Mesenchymal stem cell (in vitro differentiated cells and primary cell): ENCODE data around the gene BTG4.
A peak's percentile ranks its signal among the peaks of the same experiment; 100 is the strongest.

Source experiments
- DNase-seq: peaks from one replicate; pipeline ENCODE4 v3.0.0-alpha.2; 2013
- H2AFZ ChIP-seq: one replicate; pipeline ENCODE4 v1.6.1; 2013; ENCODE audit warnings: low read depth, mild to moderate bottlenecking, control low read depth, inconsistent platforms, low read length, moderate library complexity
- H2AK5ac ChIP-seq: 2 replicates; pipeline ENCODE4 v1.6.1; 2013; ENCODE audit warnings: low read length, moderate library complexity, mild to moderate bottlenecking, inconsistent platforms; ENCODE audit not compliant: severe bottlenecking
- H2BK120ac ChIP-seq: one replicate; pipeline ENCODE4 v1.6.1; 2013; ENCODE audit warnings: low read depth, mild to moderate bottlenecking, inconsistent platforms, low read length, moderate library complexity
- H2BK12ac ChIP-seq, 2 experiments: one replicate each; pipeline ENCODE4 v1.6.1; 2013; ENCODE audit warnings: inconsistent platforms in 2 of 2, low read length in 2 of 2, mild to moderate bottlenecking in 2 of 2, moderate library complexity in 2 of 2, control low read depth in 1 of 2
- H2BK15ac ChIP-seq: one replicate; pipeline ENCODE4 v1.6.1; 2013; ENCODE audit warnings: mild to moderate bottlenecking, low read depth, inconsistent platforms; ENCODE audit not compliant: poor library complexity, severe bottlenecking
- H2BK5ac ChIP-seq: 2 replicates; pipeline ENCODE4 v1.6.1; 2013; ENCODE audit warnings: low read depth, mild to moderate bottlenecking, low read length, control low read depth, inconsistent platforms; ENCODE audit not compliant: poor library complexity, severe bottlenecking
- H3K14ac ChIP-seq, 2 experiments: one replicate each; pipeline ENCODE4 v1.6.1; 2013; ENCODE audit warnings: inconsistent platforms in 2 of 2, low read length in 2 of 2, control low read depth in 1 of 2, mild to moderate bottlenecking in 1 of 2, moderate library complexity in 1 of 2
- H3K18ac ChIP-seq, 2 experiments: one replicate each; pipeline ENCODE4 v1.6.1; 2013; ENCODE audit warnings: inconsistent platforms in 2 of 2, low read length in 2 of 2, control low read depth in 1 of 2, low read depth in 1 of 2, mild to moderate bottlenecking in 1 of 2
- H3K23ac ChIP-seq, 2 experiments: one replicate each; pipeline ENCODE4 v1.6.1; 2013; ENCODE audit warnings: inconsistent platforms in 2 of 2, low read length in 2 of 2, mild to moderate bottlenecking in 2 of 2, moderate library complexity in 2 of 2, control low read depth in 1 of 2
- H3K27ac ChIP-seq: 2 replicates; pipeline ENCODE4 v1.5.1; 2013; ENCODE audit warnings: mild to moderate bottlenecking, moderate library complexity, low read length, control low read depth, inconsistent platforms; ENCODE audit not compliant: poor library complexity, severe bottlenecking
- H3K27me3 ChIP-seq, 2 experiments: 2 replicates each; pipeline versions ENCODE4 v1.6.1 to v1.7.0; 2013; ENCODE audit warnings: low read length in 2 of 2, mild to moderate bottlenecking in 2 of 2, moderate library complexity in 2 of 2, control low read depth in 1 of 2, inconsistent platforms in 1 of 2; ENCODE audit not compliant: control insufficient read depth in 1 of 2, insufficient read depth in 1 of 2
- H3K36me3 ChIP-seq, 2 experiments: 2 replicates each; pipeline versions ENCODE4 v1.6.1 to v1.7.0; 2013; ENCODE audit warnings: low read length in 2 of 2, control low read depth in 1 of 2, inconsistent platforms in 1 of 2, low read depth in 1 of 2, mild to moderate bottlenecking in 1 of 2; ENCODE audit not compliant: insufficient read depth in 2 of 2, control insufficient read depth in 1 of 2
- H3K4ac ChIP-seq, 2 experiments: one replicate each; pipeline ENCODE4 v1.6.1; 2013; ENCODE audit warnings: inconsistent platforms in 2 of 2, low read length in 2 of 2, mild to moderate bottlenecking in 2 of 2, moderate library complexity in 2 of 2, control low read depth in 1 of 2, low read depth in 1 of 2
- H3K4me1 ChIP-seq: 2 replicates; pipeline ENCODE4 v1.6.1; 2013; ENCODE audit warnings: low read depth, low read length, control low read depth; ENCODE audit not compliant: control insufficient read depth, insufficient read depth
- H3K4me2 ChIP-seq: 2 replicates; pipeline ENCODE4 v1.6.1; 2013; ENCODE audit warnings: low read length, mild to moderate bottlenecking, inconsistent platforms; ENCODE audit not compliant: poor library complexity, severe bottlenecking
- H3K4me3 ChIP-seq, 2 experiments: 2 replicates each; pipeline versions ENCODE4 v1.5.1 to v1.7.0; 2013; ENCODE audit warnings: low read length in 2 of 2, mild to moderate bottlenecking in 2 of 2, control low read depth in 1 of 2, low read depth in 1 of 2; ENCODE audit not compliant: insufficient read depth in 1 of 2
- H3K79me1 ChIP-seq: replicated peaks from 2 replicates; pipeline ENCODE4 v1.6.1; 2013; ENCODE audit warnings: mild to moderate bottlenecking, control low read depth, low read length, inconsistent platforms; ENCODE audit not compliant: poor library complexity, severe bottlenecking
- H3K9ac ChIP-seq: 2 replicates; pipeline ENCODE4 v1.7.0; 2013; ENCODE audit warnings: mild to moderate bottlenecking, low read length, moderate library complexity
- H3K9me3 ChIP-seq: 2 replicates; pipeline ENCODE4 v1.7.0; 2013; ENCODE audit warnings: mild to moderate bottlenecking, low read length; ENCODE audit not compliant: control insufficient read depth
- H4K8ac ChIP-seq: one replicate; pipeline ENCODE4 v1.6.1; 2013; ENCODE audit warnings: inconsistent platforms, mild to moderate bottlenecking, low read length, moderate library complexity
- H4K91ac ChIP-seq: one replicate; pipeline ENCODE4 v1.6.1; 2013; ENCODE audit warnings: mild to moderate bottlenecking, low read length, inconsistent platforms
- WGBS: methylation state at CpG from one replicate; pipeline ENCODE4 v1.1.7; 2013; ENCODE audit warnings: mixed read lengths; 5-methylcytosine and 5-hydroxymethylcytosine counted together

The BTG4 gene

GRCh38 chr11:111531136-111531535 lies 18.9 kb upstream of the BTG4 start:
- Histone ChIP-seq H3K9me3 (no peaks in the 10 kb centered on the region), H3K36me3 (no peaks in the 10 kb centered on the region), H2AFZ (no peak overlapping the region), H2AK5ac (no peak overlapping the region), H3K18ac (no peak overlapping the region), H3K9ac (peak overlapping the region; percentile 73), H3K23ac (no peak overlapping the region), H3K14ac (no peak overlapping the region), H2BK15ac (no peak overlapping the region), H3K4me3 (peak overlapping the region in 1 of 2 experiments; percentile 59), H3K4me1 (peaks cover 1% of the 10 kb centered on the region), H4K8ac (no peak overlapping the region), H2BK12ac (no peak overlapping the region), H3K4ac (no peak overlapping the region), H2BK5ac (no peak overlapping the region), H2BK120ac (no peak overlapping the region), H4K91ac (no peak overlapping the region), H3K27ac (no peak overlapping the region), H3K4me2 (no peak overlapping the region), H3K79me1 (no peaks in the 10 kb centered on the region), H3K27me3 (no peaks in the 10 kb centered on the region)
- DNase-seq: no peak

GRCh38 chr11:111530091-111530490 lies 17.9 kb upstream of the BTG4 start:
- Histone ChIP-seq H4K91ac (no peak overlapping the region), H3K14ac (no peak overlapping the region), H3K9ac (no peak overlapping the region), H2AK5ac (no peak overlapping the region), H3K4me1 (peaks cover 1% of the 10 kb centered on the region), H4K8ac (no peak overlapping the region), H2BK15ac (no peak overlapping the region), H3K36me3 (no peaks in the 10 kb centered on the region), H3K23ac (no peak overlapping the region), H3K27me3 (no peaks in the 10 kb centered on the region), H2BK120ac (no peak overlapping the region), H3K4me3 (no peak overlapping the region), H3K9me3 (no peaks in the 10 kb centered on the region), H3K79me1 (no peaks in the 10 kb centered on the region), H2BK12ac (no peak overlapping the region), H2AFZ (no peak overlapping the region), H3K18ac (no peak overlapping the region), H3K27ac (no peak overlapping the region), H2BK5ac (no peak overlapping the region), H3K4ac (no peak overlapping the region), H3K4me2 (no peak overlapping the region)
- WGBS: 20% methylated on average over 3 of the region's 3 CpGs
- DNase-seq: peak; percentile 68

- H3K27me3 ChIP-seq: no peaks in the 10 kb centered on the region
- H2BK120ac ChIP-seq: no peak overlapping the region
- no peak for DNase-seq
- 77% methylated on average over 1 of the region's 1 CpG for WGBS
- no peaks in the 10 kb centered on the region for H3K79me1 ChIP-seq
- H2BK5ac ChIP-seq: no peak overlapping the region
- H2BK12ac ChIP-seq: no peak overlapping the region
- no peak overlapping the region for H3K18ac ChIP-seq
- no peaks in the 10 kb centered on the region for H3K4me1 ChIP-seq
- no peak overlapping the region for H4K8ac ChIP-seq
- H3K9ac ChIP-seq: no peak overlapping the region
- no peaks in the 10 kb centered on the region for H3K36me3 ChIP-seq
- no peak overlapping the region for H3K4me3 ChIP-seq
- no peak overlapping the region for H4K91ac ChIP-seq
- no peak overlapping the region for H2AK5ac ChIP-seq
- no peak overlapping the region for H3K4ac ChIP-seq
- no peak overlapping the region for H3K14ac ChIP-seq
- H3K23ac ChIP-seq: no peak overlapping the region
- no peak overlapping the region for H3K4me2 ChIP-seq
- no peak overlapping the region for H2AFZ ChIP-seq
- no peaks in the 10 kb centered on the region for H3K9me3 ChIP-seq
- no peak overlapping the region for H3K27ac ChIP-seq
- H2BK15ac ChIP-seq: no peak overlapping the region
These were observed 16.4 kb upstream of the BTG4 start for GRCh38 chr11:111528557-111528956.

GRCh38 chr11:111527279-111527678 lies 15.1 kb upstream of the BTG4 start:
- Histone ChIP-seq H2BK15ac (no peak overlapping the region), H3K36me3 (no peaks in the 10 kb centered on the region), H2BK12ac (no peak overlapping the region), H3K4me3 (no peak overlapping the region), H2BK5ac (no peak overlapping the region), H3K4ac (no peak overlapping the region), H2AFZ (no peak overlapping the region), H3K18ac (no peak overlapping the region), H3K23ac (no peak overlapping the region), H2AK5ac (no peak overlapping the region), H3K4me2 (no peak overlapping the region), H3K79me1 (no peaks in the 10 kb centered on the region), H3K9me3 (no peaks in the 10 kb centered on the region), H2BK120ac (no peak overlapping the region), H4K8ac (no peak overlapping the region), H3K27me3 (no peaks in the 10 kb centered on the region), H3K9ac (peak overlapping the region; percentile 8), H3K4me1 (no peaks in the 10 kb centered on the region), H3K27ac (no peak overlapping the region), H3K14ac (no peak overlapping the region), H4K91ac (no peak overlapping the region)
- no CpG with 5 or more reads among the region's 1 CpG for WGBS
- no peak for DNase-seq
